HTR-8/SVneo (cell line): ENCODE measurements around the gene NMRAL1.

ENCODE experiments used
- DNase-seq: peaks from one replicate; pipeline ENCODE4 v3.0.0; 2011; ENCODE audit warnings: low spot score, mixed read lengths; ENCODE audit not compliant: insufficient read length
- FAIRE-seq: peaks from 2 replicates; lab custom pipeline; 2011; peaks lifted over from hg19 to GRCh38; lab: Jason Lieb, UNC

The NMRAL1 gene

GRCh38 chr16:4505356-4506147 lies 31.1 kb upstream of the NMRAL1 start:
- DNase-seq (no peak), FAIRE-seq (no peak)

- FAIRE-seq (no peak), DNase-seq (no peak)
These were observed 26.6 kb upstream of the NMRAL1 start for GRCh38 chr16:4501071-4501478.

GRCh38 chr16:4500272-4500671 lies 25.8 kb upstream of the NMRAL1 start:
- peak; percentile 89 for FAIRE-seq
- DNase-seq, result peak; percentile 87

- FAIRE-seq (no peak), DNase-seq (no peak)
These were observed 24.8 kb upstream of the NMRAL1 start for GRCh38 chr16:4499196-4499555.

- FAIRE-seq, result no peak
- DNase-seq, result no peak
These were observed 24.2 kb upstream of the NMRAL1 start for GRCh38 chr16:4498546-4499195.

- FAIRE-seq (no peak), DNase-seq (peak; percentile 29)
These were observed 21.9 kb upstream of the NMRAL1 start for GRCh38 chr16:4496305-4496704.

GRCh38 chr16:4495766-4496165 lies 21.3 kb upstream of the NMRAL1 start:
- DNase-seq, result no peak
- no peak for FAIRE-seq

- FAIRE-seq (no peak), DNase-seq (peak; percentile 60)
These were observed 20.5 kb upstream of the NMRAL1 start for GRCh38 chr16:4494746-4495490.

- DNase-seq (no peak), FAIRE-seq (no peak)
These were observed 17.5 kb upstream of the NMRAL1 start for GRCh38 chr16:4491898-4492297.

GRCh38 chr16:4489030-4489429 lies 14.6 kb upstream of the NMRAL1 start:
- no peak for FAIRE-seq

GRCh38 chr16:4488499-4488967 lies 14.1 kb upstream of the NMRAL1 start:
- FAIRE-seq, result no peak

More at GRCh38 chr16:4489030-4489429, 14.6 kb upstream of the NMRAL1 start:
- peak; percentile 48 for DNase-seq

GRCh38 chr16:4487955-4488498 lies 13.6 kb upstream of the NMRAL1 start:
- DNase-seq (no peak), FAIRE-seq (no peak)

More at GRCh38 chr16:4488499-4488967, 14.1 kb upstream of the NMRAL1 start:
- no peak for DNase-seq

- FAIRE-seq (no peak), DNase-seq (no peak)
These were observed 11.9 kb upstream of the NMRAL1 start for GRCh38 chr16:4486126-4486893.

- FAIRE-seq, result no peak
- DNase-seq, result no peak
These were observed 7.5 kb upstream of the NMRAL1 start for GRCh38 chr16:4481963-4482362.

- no peak for DNase-seq
These were observed 7.1 kb upstream of the NMRAL1 start for GRCh38 chr16:4481526-4481925.

GRCh38 chr16:4477966-4478365 lies 3.5 kb upstream of the NMRAL1 start:
- FAIRE-seq (no peak), DNase-seq (peak; percentile 45)

More at GRCh38 chr16:4481526-4481925, 7.1 kb upstream of the NMRAL1 start:
- FAIRE-seq, result no peak

- FAIRE-seq (peak; percentile 94), DNase-seq (peak; percentile 93)
These were observed 1.7 kb upstream of the NMRAL1 start, which contains the start of gene HMOX2 for GRCh38 chr16:4475880-4476788. Gene HMOX2 (plus strand): TSS chr16:4476398. CDS start chr16:4505525, 29,127 bp downstream.

- no peak for FAIRE-seq
These were observed 1.5 kb downstream of the NMRAL1 start for GRCh38 chr16:4472880-4473279.

GRCh38 chr16:4471869-4472268 lies 2.6 kb downstream of the NMRAL1 start:
- DNase-seq (no peak), FAIRE-seq (no peak)

More at GRCh38 chr16:4472880-4473279, 1.5 kb downstream of the NMRAL1 start:
- DNase-seq, result no peak
